Non-pigmented ciliary epithelial cell (primary cell): ENCODE measurements around the gene EID1.
"Not testable (repeated sequence)": the region's sequence is repeated elsewhere in the genome, so short reads cannot be mapped to it uniquely, and the experiment has no call there.

Experiments used
- DNase-seq: peaks from one replicate; pipeline ENCODE4 v3.0.0-alpha.2; 2010; ENCODE audit warnings: low read depth

The EID1 gene, protein sequence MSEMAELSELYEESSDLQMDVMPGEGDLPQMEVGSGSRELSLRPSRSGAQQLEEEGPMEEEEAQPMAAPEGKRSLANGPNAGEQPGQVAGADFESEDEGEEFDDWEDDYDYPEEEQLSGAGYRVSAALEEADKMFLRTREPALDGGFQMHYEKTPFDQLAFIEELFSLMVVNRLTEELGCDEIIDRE

DNA sequence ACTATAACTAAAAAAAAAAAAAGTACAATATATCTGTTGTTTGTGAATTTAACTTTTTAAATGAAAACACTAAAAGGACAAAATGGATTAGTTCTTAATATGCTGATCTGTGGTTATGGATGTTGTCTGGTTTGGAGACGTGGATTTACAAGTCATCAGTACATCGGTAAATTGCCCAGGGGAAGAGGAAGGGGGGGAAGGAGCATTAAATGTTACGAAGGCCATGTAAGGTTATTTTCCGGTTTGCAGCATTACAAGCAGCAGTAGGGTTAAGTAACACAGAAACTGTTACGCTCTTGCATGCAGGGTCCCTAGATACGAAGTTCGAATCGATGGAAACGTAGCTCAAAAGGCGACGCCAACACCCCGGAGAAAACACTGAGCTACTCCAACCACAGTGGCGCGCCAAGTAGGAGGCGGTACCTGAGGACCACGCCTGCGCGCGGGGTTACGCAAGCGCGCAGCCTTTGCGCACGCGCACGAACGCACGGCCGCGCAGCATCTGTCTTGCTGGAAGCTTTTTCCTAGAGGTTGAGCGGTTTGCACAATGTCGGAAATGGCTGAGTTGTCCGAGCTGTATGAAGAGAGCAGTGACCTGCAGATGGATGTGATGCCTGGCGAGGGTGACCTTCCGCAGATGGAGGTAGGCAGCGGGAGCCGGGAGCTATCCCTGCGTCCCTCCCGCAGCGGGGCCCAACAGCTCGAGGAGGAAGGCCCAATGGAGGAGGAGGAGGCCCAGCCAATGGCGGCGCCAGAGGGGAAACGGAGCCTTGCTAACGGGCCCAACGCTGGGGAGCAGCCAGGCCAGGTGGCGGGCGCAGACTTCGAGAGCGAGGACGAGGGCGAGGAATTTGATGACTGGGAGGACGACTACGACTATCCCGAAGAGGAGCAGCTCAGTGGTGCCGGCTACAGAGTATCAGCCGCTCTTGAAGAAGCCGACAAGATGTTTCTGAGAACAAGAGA is at the start of gene EID1:
Gene EID1 (plus strand): TSS at position 505 of the 966 bp plus-strand sequence. CDS start 43 bp downstream, at position 548.
- DNase-seq = no peak

DNA sequence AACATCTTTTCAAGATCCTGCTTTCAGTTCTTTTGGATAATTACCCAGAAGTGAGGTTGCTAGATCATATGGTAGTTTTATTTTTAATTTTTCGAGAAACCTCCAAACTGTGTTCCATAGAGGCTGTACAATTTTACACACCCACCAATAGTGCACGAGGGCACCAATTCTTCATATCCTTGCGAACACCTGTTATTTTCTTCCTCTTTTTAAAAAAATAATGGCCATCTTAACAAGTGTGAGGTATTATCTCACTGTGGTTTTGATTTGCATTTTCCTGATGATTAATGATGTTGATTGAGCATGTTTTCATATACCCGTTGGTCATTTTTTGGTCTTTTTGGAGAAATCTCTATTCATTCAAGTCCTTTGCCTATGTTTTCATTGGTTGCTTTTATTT is 49.5 kb upstream of the EID1 start:
- no peak for DNase-seq

DNA sequence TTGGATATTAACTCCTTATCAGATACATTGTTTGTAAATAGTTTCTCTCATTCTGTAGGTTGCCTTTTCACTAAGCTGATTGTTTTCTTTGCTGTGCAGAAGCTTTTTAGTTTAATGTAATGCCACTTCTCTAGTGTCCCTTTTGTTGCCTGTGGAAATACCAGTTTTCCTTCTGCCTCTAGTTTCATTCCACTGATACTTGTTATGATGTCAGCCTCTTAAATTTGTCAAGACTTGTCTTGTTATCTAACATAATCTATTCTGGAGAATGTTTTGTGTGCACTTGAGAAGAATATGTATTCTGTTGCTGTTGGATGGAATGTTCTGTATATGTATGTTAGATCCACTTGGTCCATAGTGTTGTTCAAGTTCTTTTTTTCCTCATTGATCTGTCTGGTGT is 49.0 kb upstream of the EID1 start:
- no peak for DNase-seq

DNA sequence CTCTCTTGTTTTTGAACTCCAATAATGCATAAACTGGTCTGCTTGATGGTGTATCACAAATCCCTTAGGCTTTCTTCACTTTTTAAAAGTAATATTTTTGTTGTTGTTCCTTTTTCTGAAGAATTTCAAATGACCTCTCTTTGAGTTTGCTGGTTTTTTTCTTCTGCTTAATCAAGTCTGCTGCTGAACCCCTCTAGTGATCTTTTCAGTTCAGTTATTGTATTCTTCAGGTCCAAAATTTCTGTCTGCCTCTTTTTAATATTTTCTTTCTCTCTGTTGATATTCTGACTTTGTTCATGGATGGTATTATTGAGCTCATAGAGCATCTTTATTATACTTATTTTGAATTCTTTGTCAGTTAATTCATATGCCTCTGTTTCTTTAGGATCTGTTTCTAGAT is 45.3 kb upstream of the EID1 start:
- DNase-seq = no peak

DNA sequence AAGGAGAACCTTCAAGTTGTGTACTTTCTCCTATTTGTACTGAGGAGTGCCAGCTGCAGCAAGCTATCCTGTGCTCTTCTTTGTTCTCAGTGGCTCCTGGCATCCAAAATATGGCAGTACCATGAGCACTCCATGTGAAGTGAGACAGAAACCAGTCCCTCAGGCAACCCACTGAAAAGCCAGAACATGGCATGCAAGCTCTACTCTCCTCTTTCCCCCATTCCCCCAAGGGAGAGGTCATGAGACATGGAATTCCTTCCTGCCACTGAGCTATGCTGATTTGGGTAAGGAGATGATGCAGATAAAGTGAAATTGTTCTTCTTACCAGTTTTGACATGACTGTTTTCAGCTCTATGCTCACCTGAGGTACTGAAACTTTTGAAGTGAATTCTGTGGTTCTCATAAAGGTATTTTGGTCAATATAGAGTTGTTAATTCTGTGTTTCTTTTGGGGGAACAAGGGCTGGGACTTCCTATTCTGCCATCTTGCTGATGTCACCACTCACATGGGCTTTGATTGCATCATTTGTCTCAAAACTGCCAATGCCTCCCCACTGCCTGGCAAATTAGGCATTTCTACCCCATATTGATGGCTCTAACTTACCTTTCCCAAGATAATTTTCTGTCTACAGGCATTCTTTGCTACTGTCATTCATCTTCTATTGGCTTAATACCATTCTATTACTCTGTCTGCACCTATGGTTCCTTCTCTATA is 44.3 kb upstream of the EID1 start:
- DNase-seq = no peak

DNA sequence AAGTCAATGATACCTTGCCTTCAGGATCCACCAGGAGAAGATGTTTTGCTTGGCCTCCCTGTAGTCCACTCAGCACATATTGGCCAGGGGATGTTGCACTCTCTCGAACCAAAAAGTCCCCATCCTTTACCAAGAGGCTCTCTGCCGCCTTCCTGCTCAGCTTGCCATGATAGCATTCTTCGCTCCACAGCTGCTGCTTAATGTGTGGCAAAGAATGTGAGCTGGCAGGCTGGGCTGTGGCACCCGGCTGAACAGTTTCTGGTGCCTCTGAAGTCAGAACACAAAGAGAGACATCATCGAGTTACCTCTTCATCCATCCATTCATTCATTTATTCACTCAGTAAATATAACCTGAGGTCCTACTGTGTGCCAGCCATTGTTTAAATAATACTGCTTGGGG is 43.2 kb upstream of the EID1 start:
- no peak for DNase-seq

DNA sequence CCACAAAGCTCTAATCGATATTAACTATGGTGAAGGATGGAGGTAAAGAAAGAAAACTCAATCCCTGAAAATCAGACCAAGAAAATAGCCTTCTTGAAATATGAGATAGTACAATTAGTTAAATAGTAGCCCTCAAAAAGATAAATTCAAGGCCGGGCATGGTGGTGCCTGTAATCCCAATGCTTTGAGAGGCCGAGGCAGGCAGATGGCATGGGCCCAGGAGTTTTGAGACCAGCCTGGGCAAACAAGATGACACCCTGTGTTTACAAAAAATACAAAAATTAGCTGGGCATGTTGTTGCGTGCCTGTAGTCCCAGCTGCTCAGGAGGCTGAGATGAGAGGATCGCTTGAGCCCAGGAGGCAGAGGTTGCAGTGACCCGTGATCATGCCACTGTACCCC is 35.4 kb upstream of the EID1 start:
- DNase-seq = no peak

DNA sequence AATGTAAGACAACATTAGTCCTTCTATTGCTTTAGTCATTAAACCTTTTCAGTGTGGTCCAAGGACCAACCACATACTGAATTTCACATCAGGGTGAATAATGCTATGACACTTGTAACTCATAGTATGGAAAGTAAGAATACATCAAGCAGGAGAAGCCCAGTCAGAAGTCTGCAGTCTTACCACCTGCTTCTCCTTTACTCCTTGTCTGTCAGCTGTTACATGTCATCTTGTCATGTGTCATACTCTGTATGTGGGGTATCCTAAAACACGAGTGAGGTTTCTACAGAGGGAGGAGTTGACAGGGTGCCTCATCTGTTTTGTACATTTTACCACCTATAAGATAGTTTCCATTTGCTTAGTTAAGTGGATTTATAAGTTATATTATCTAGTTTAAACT is 32.8 kb upstream of the EID1 start:
- DNase-seq = no peak

DNA sequence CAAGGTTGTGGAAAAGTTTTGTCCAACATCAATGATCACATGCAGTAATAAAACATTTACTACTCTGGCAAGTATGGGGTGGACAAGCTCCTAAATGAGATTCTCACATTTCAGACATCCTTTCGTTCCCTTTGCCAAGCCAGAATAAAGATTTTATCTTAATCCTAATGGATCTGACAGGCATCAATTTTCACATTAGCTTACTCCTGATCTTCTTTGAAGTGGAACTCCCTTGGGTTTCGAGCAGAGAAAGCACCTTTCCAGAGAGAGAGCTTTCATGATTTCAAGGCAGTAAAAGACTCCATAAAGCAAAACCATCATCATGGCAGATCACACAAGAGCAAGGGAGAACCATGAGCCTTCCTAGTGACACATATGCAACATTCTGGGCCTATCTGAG is 27.3 kb upstream of the EID1 start:
- DNase-seq = no peak

DNA sequence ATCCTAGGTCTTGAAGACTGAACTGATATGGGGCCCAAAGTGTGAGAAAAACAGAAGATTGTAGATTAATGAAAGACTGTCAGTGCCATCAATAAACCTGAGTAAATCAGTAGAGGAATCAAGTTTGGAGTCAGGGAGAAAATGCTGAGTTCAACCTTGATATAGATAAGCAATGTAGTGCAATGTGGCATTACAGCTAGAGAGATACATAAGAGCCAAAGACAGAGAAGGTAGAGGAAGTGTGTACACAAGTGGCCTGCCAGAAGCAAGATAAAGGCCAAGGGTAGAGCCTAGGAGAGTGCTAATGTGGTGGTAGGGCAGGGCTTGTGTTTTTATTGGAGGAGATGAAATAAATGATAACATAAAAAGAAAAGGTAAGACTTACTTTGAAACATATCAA is 26.0 kb upstream of the EID1 start:
- no peak for DNase-seq

DNA sequence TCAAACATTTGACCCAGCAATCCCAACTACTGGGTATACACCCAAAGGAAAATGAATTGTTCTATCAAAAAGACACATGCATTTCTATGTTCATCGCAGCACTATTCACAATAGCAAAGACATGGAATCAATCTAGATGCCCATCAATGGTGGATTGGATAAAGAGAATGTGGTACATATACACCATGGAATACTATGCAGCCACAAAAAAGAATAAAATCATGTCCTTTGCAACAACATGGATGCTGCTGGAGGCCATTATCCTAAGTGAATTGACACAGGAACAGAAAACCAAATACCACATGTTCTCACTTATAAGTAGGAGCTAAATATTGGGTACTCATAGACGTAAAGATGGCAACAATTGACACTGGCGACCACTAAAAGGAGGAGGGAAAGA is 23.5 kb upstream of the EID1 start:
- DNase-seq = not testable (repeated sequence)

DNA sequence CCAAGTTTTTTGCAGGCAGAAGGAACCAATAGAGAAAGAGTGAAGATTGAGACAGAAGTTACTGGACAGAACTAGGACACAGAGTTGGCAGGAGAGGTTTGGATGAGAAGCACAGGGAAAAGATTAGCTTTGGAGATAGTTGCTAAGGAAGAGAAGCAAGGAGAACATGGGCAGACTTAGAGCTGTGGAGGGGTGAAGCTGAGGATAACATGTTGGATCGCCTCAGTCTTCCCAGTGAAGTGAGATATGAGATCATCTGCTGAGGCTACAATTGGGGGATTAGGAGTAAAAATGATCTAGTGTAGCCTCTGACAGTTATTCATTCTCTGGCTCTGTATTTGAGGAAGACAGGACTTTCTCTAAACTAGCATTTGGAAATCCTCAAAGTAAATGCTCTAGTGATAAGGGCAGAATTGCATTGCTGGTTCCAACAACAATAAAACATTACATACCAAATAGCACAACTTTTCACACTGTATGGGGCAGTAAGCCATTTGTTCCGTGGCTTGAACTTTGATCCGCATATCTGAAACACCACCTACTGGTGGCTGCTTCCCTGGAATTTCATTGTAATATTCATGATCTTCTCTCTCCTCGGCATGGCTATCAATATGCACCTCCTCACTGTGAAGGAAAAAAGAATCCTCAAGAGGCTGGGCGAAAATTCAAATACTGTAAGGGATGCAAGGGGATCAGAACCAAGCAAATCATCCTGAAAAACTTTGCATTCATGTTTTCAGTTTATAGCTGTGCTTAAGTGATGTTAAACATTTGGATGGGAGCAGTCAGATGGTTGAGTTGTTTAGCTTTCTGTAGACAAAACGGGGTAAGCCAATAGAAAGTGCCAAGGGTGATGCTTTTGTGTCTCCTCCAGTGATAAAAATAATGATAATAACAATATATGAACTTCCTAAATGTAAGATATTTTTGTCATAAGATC is 22.2 kb upstream of the EID1 start:
- no peak for DNase-seq

DNA sequence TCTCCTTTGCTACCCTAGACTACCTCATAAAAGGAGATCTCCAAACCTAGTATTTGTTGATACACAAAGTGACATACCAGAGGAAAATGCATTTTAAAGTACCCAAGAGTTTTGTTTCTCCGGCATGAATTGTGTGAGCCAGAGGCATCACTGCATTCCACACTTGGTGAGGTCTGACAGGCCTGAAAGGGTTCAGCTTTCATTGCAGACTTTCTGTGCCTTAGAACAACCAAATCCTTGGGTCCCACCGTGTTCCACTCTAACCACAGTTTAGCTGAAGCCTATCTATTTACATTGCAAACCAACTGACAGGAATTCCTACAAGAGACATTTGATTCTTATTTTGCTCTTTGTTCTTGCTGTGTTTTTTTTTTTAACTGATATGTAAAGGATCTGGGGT is 21.0 kb upstream of the EID1 start:
- no peak for DNase-seq

DNA sequence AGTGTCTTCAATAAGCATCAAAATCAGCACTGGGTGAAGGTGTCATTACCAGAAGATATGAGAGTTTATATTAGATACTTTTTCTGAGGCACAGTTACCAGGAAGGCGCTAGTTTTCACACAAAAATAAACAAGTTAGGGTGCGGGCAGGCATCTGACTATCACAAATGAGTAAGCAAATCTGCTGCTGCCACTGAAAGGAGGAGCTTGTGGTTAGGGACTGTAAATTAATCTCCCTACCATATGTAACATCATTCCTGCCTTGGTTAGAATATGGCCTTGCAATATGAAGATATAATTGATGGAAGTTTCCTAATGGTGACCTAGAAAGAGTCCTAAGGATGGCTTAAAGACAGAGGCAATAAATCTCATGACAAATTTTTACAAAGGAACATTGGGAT is 19.5 kb upstream of the EID1 start:
- no peak for DNase-seq

DNA sequence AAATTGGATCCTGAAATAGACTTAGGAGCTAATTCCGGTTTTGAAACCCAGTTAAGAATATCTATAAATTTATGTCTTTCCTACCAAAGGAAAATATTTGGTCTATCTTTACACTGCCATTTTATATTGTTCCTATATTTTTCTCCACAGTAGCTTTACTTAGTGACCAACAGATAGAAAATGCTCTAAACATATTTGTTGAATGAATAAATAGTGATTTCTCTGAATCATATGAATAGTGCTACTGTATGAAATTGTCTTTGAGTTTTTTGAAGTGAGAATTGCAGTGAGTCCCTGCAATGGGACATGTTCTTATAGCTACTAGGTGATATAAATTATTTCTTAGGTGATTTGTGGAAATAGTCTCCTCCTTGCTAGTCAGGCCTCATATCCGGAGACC is 18.5 kb upstream of the EID1 start:
- no peak for DNase-seq

DNA sequence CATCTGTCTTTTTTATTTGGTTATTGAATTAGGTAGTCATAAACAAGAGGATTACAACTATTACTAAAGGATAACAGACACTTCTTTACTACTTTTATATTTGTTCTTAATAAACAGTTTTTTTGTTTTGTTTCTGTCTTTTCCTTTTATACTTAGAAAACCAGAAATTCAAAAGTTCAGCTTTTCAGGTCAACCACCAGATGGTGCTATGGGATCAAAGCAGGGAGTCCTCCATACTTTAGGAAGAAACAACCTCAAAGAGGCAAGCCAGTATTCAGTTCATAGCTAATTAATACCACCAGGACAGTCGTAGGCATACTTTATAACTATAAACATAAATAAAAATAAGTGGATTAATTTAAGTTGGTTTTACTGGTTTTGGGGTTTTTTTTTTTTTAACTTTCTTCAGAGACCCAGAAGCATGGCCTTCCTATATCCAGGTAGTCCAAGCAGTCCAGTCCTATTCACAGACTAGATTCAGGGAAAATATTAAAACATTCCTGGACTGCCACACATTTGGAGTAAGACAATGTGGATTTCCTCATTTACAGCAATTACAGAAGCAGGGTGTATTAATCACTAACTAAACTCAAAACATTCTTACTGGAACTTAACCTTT is 16.0 kb upstream of the EID1 start:
- DNase-seq = no peak

DNA sequence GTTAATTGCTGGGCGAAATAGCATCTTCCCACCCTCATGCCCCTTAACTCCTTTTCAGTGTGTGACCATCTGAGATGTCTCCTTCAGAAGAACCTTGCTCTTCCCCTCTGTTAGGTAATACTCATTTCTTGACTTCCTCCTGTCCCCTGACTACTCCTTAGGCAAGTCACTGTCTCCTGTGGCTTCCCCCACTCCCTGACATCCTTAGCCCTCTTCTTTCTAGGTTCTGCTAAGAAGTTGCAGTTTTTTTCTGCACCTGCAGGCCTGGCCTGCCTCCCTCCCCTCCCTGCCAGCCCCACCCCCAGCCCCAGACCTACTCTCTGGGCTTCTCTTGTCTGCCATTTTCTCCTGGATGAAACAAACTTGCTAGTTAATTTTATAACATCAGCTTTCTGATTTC is 15.2 kb upstream of the EID1 start:
- DNase-seq = no peak

DNA sequence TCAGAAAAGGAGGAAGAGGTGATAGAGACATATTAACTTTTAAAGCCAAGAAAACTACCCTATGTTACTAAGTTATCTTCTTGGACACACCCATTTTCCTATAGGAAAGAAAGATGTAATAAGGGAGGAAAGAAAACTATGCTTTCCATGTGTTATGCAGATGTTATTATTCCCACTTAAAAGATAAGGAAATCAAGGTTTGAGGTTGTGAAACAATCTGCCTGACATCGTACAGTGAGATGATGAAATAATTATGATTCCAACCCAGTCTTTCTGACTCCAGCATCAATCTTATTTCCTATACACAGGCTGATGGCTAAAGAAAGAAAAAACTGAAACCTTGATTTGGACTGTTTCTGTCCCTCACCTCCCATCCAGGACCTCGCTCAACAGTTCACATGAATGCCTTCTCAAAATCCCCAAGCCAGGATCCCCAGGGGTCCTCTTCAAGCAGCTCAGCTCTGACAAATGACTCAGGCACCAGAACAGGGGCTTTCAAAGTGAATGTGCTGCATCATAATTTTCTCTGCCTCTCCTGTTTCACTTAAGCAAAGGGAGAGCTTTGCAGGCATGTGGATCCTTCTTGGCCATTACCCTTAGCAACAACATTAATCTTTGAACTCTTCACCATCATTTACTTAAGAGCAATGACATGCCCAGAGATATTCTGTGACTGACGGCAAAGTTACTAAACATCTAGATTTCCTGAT is 12.4 kb upstream of the EID1 start:
- DNase-seq = no peak

DNA sequence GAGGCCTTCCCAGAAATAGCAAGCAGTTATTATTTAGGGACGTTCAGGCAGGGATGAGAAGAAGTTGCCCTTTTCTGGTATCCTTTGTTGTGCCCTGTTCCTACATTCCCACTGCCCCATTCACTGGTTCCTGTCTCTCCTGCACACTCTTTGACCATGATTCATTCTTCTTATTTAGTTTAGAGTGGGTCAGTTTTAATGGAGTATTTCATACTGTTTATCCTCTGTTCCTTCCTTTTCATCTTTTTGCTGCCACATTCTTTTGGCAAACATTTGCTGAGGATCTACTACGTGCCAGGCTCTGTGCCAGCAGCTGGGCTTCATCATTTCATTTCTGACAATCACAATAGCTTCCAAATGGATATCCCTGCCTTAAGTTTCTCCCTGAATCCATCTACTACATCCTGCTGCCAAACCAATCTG is 11.8 kb upstream of the EID1 start:
- no peak for DNase-seq

DNA sequence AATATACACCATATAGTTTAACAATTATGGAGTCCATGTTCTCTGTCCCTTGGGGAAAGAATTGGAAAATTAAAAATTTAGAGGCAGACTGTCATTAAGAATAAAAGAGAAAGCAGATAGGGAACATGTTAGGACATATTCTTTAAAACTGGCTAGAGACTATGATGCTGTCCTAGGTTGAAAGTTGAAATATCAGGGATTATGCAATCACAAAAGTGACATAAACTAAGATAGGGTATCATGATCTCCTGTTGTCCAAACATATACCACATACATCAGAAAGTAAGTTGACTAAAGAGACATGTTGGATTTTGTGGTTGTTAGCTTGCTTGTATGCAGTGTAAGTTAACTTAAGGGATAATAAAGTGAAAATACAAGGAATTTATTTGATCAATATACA is 9.9 kb upstream of the EID1 start:
- DNase-seq = no peak

DNA sequence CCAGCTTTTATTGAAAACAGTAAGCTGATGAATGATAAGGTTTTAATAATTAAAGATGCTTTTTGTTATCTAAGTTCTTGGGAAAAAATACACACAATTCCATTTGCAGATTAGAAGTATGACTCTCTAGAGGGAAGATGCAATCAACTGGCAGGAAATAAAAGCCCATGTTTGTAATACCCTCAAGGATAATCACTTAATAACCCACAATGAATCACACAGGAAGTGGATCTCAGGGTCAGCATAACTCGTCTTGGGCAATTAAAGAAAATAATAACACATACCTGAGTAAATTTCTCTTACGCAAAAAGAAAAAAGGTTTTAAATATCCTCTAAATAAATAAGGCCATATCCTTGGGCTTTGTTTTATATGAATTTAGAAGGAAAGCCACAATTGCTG is 9.4 kb upstream of the EID1 start:
- peak; percentile 80 for DNase-seq
